Lower leg skin (tissue), 3 donors: ENCODE measurements around the gene NNT.

Source experiments
- CTCF ChIP-seq, 3 donors: fragments of 450-650 bp; IDR thresholded peaks; one replicate each; pipeline ENCODE4 v1.5.1; 2016; ENCODE audit warnings: antibody characterized with exemption in 3 of 3, mild to moderate bottlenecking in 3 of 3, moderate library complexity in 2 of 3
- POLR2A ChIP-seq, 2 donors: fragments of 450-650 bp; IDR thresholded peaks; one replicate each; pipeline ENCODE4 v1.6.1; 2016 to 2017; ENCODE audit warnings: antibody characterized with exemption in 2 of 2, mild to moderate bottlenecking in 1 of 2, moderate library complexity in 1 of 2

GRCh38 chr5:43652537-43653302, 49.7 kb downstream of the NNT start:
- TF ChIP-seq CTCF (IDR thresholded peaks at IDR 0.05) (no peak), POLR2A (IDR thresholded peaks at IDR 0.05) (no peak)
